Testis (tissue), 2 donors: ENCODE measurements around the gene SMIM5.

Source experiments
- CTCF ChIP-seq, 3 experiments: fragments of 450-650 bp in 2 of 3; fragments of 200-600 bp in 1 of 3; sonication (generic) in 1 of 3; IDR thresholded peaks; one replicate each; pipeline ENCODE4 v1.5.1; 2016 to 2019; ENCODE audit warnings: antibody characterized with exemption in 3 of 3, mild to moderate bottlenecking in 2 of 3, moderate library complexity in 1 of 3
- POLR2A ChIP-seq: fragments of 450-650 bp; IDR thresholded peaks from one replicate; pipeline ENCODE4 v1.6.1; 2017; ENCODE audit warnings: antibody characterized with exemption, mild to moderate bottlenecking, moderate library complexity

DNA sequence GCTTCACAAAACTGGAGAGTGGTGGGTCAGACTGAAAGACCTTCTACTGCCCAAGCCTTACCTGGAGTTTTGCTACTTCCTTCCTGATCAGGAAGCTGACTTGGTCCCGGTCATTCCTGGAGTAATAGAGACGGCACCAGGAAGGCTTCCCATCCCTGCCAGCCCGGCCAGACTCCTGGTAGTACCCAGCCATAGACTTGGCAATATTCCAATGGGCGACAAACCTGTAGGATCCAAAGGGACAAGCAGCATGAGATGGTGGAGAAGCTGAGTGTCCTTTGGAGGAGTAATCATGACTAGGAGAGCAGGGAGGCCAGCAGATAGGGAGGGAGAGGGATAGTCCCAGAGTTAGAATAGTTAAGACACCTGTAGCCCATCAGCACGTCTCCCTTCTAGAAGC, 25.0 kb downstream of the SMIM5 start:
- TF ChIP-seq CTCF (IDR thresholded peaks at IDR 0.05) (no peak), POLR2A (no peak)
